H1 (cell line): ENCODE measurements around the gene CFAP54. TPM values are rescaled to one million over a fixed set of nuclear protein-coding genes. Genes with fewer than 3 reads are reported as not detected.

ENCODE experiments used
- CTBP2 ChIP-seq: IDR thresholded peaks from 2 replicates; pipeline ENCODE4 v1.7.0; 2011; ENCODE audit warnings: borderline replicate concordance, mild to moderate bottlenecking, moderate library complexity, mixed read lengths, low read length; ENCODE audit not compliant: insufficient read depth, insufficient read length
- EGR1 ChIP-seq: IDR thresholded peaks from 2 replicates; pipeline ENCODE4 v1.6.1; 2011; ENCODE audit warnings: low read depth, low read length, borderline replicate concordance
- HDAC2 ChIP-seq, 2 experiments: fragments of 300-600 bp in 1 of 2; sonication (generic) in 1 of 2; IDR thresholded peaks; 2 replicates each; pipeline ENCODE4 v1.6.1; 2011 to 2012; ENCODE audit warnings: low read depth in 2 of 2, low read length in 2 of 2, mild to moderate bottlenecking in 2 of 2, moderate library complexity in 2 of 2, borderline replicate concordance in 1 of 2, inconsistent platforms in 1 of 2
- HDAC6 ChIP-seq: IDR thresholded peaks from one replicate; pipeline ENCODE4 v1.7.1; 2012; ENCODE audit warnings: low read depth, mild to moderate bottlenecking, inconsistent platforms, low read length, moderate library complexity
- RAD21 ChIP-seq, 2 experiments: IDR thresholded peaks in 1 of 2; conservative IDR thresholded peaks in 1 of 2; 2 replicates each; pipeline ENCODE4 v1.6.1; 2011; ENCODE audit warnings: low read depth in 2 of 2, low read length in 2 of 2, improper control_type of control experiment in 1 of 2, inconsistent platforms in 1 of 2, mild to moderate bottlenecking in 1 of 2, moderate library complexity in 1 of 2
- RFX5 ChIP-seq: IDR thresholded peaks from 2 replicates; pipeline ENCODE4 v1.6.1; 2011; ENCODE audit warnings: low read depth, low read length, improper control_type of control experiment, borderline replicate concordance
- RNF2 ChIP-seq: fragments of 200-900, 300-1000 bp; sonication (generic); IDR thresholded peaks from 2 replicates; pipeline ENCODE4 v1.7.1; 2016; ENCODE audit warnings: borderline replicate concordance, low read depth, mild to moderate bottlenecking, antibody characterized with exemption, low read length; ENCODE audit not compliant: poor library complexity, severe bottlenecking; ENCODE audit errors: missing control alignments
- SIN3A ChIP-seq, 2 experiments: IDR thresholded peaks in 1 of 2; conservative IDR thresholded peaks in 1 of 2; 2 replicates each; pipeline ENCODE4 v1.6.1; 2011 to 2012; ENCODE audit warnings: low read length in 2 of 2, improper control_type of control experiment in 1 of 2, low read depth in 1 of 2, mild to moderate bottlenecking in 1 of 2
- TCF12 ChIP-seq: IDR thresholded peaks from 2 replicates; pipeline ENCODE4 v1.6.1; 2011; ENCODE audit warnings: low read depth, mild to moderate bottlenecking, low read length
- polyA plus RNA-seq, 7 experiments: library from polyadenylated mRNA; depleted of rRNA in 3 of 7; stranded (reverse) in 5 of 7; unstranded in 2 of 7; fragments of >200 nt in 5 of 7; fragments of 200-250 nt in 2 of 7; gene quantifications; 1 replicate in 5 of 7; 2 replicates in 1 of 7; 4 replicates in 1 of 7; pipeline versions ENCODE4 v1.2.1 to v1.2.3, GENCODE V29; 2011 to 2013; ENCODE audit warnings: missing spikeins in 2 of 7, mixed read lengths in 2 of 7
- total RNA-seq: library from RNA; stranded (reverse); fragmentation: NEBNext Ultra II Directional; extraction: Animal tissue kit (Norgen Biotek cat#: 25700); gene quantifications from 2 replicates; pipeline ENCODE4 v1.2.1, GENCODE V29; 2021
- TF ChIP-seq, protein P1 (sequence below): fragments of 300-600 bp; sonication (generic); IDR thresholded peaks from 2 replicates; pipeline ENCODE4 v1.7.1; 2012; ENCODE audit warnings: low read length, moderate library complexity, mild to moderate bottlenecking, inconsistent platforms; ENCODE audit not compliant: insufficient replicate concordance

The CFAP54 gene
- total and polyA plus RNA-seq, 2 of the 8 experiments (the other 6 are each of a cell fraction or from before 2014, with no cell fraction given), result 0.17 to 0.33 TPM

DNA sequence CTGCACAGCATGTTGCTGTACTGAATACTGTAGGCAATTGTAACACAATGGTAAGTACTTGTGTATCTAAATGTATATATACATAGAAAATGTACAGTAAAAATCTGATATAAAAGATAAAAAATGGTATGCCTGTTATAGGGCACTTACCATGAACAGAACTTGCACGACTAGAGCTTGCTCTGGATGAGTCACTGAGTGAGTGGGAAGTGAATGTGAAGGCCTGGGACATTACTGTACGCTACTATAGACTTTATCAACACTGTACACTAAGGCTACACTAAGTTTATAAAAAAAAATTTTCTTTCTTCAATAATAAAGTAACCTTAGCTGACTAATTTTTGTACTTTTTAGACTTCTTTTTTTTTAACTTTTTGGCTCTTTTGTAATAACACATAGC, 393.5 kb downstream of the CFAP54 start (continued):
- TF ChIP-seq, protein P1, sequence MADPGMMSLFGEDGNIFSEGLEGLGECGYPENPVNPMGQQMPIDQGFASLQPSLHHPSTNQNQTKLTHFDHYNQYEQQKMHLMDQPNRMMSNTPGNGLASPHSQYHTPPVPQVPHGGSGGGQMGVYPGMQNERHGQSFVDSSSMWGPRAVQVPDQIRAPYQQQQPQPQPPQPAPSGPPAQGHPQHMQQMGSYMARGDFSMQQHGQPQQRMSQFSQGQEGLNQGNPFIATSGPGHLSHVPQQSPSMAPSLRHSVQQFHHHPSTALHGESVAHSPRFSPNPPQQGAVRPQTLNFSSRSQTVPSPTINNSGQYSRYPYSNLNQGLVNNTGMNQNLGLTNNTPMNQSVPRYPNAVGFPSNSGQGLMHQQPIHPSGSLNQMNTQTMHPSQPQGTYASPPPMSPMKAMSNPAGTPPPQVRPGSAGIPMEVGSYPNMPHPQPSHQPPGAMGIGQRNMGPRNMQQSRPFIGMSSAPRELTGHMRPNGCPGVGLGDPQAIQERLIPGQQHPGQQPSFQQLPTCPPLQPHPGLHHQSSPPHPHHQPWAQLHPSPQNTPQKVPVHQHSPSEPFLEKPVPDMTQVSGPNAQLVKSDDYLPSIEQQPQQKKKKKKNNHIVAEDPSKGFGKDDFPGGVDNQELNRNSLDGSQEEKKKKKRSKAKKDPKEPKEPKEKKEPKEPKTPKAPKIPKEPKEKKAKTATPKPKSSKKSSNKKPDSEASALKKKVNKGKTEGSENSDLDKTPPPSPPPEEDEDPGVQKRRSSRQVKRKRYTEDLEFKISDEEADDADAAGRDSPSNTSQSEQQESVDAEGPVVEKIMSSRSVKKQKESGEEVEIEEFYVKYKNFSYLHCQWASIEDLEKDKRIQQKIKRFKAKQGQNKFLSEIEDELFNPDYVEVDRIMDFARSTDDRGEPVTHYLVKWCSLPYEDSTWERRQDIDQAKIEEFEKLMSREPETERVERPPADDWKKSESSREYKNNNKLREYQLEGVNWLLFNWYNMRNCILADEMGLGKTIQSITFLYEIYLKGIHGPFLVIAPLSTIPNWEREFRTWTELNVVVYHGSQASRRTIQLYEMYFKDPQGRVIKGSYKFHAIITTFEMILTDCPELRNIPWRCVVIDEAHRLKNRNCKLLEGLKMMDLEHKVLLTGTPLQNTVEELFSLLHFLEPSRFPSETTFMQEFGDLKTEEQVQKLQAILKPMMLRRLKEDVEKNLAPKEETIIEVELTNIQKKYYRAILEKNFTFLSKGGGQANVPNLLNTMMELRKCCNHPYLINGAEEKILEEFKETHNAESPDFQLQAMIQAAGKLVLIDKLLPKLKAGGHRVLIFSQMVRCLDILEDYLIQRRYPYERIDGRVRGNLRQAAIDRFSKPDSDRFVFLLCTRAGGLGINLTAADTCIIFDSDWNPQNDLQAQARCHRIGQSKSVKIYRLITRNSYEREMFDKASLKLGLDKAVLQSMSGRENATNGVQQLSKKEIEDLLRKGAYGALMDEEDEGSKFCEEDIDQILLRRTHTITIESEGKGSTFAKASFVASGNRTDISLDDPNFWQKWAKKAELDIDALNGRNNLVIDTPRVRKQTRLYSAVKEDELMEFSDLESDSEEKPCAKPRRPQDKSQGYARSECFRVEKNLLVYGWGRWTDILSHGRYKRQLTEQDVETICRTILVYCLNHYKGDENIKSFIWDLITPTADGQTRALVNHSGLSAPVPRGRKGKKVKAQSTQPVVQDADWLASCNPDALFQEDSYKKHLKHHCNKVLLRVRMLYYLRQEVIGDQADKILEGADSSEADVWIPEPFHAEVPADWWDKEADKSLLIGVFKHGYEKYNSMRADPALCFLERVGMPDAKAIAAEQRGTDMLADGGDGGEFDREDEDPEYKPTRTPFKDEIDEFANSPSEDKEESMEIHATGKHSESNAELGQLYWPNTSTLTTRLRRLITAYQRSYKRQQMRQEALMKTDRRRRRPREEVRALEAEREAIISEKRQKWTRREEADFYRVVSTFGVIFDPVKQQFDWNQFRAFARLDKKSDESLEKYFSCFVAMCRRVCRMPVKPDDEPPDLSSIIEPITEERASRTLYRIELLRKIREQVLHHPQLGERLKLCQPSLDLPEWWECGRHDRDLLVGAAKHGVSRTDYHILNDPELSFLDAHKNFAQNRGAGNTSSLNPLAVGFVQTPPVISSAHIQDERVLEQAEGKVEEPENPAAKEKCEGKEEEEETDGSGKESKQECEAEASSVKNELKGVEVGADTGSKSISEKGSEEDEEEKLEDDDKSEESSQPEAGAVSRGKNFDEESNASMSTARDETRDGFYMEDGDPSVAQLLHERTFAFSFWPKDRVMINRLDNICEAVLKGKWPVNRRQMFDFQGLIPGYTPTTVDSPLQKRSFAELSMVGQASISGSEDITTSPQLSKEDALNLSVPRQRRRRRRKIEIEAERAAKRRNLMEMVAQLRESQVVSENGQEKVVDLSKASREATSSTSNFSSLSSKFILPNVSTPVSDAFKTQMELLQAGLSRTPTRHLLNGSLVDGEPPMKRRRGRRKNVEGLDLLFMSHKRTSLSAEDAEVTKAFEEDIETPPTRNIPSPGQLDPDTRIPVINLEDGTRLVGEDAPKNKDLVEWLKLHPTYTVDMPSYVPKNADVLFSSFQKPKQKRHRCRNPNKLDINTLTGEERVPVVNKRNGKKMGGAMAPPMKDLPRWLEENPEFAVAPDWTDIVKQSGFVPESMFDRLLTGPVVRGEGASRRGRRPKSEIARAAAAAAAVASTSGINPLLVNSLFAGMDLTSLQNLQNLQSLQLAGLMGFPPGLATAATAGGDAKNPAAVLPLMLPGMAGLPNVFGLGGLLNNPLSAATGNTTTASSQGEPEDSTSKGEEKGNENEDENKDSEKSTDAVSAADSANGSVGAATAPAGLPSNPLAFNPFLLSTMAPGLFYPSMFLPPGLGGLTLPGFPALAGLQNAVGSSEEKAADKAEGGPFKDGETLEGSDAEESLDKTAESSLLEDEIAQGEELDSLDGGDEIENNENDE, result no peak
- TF ChIP-seq RAD21 (IDR thresholded peaks at IDR 0.05 in 1 of 2, conservative IDR thresholded peaks at IDR 0.05 in 1 of 2; ENCODE audit: low read depth in 2 of 2, low read length in 2 of 2), result no peak
- no peak for TF ChIP-seq RFX5
- no peak for TF ChIP-seq EGR1
- no peak for TF ChIP-seq HDAC2 (IDR thresholded peaks at IDR 0.05; ENCODE audit: borderline replicate concordance in 1 of 2, low read depth in 2 of 2, low read length in 2 of 2)
- no peak for TF ChIP-seq TCF12
- no peak for TF ChIP-seq RNF2
- TF ChIP-seq SIN3A (conservative IDR thresholded peaks at IDR 0.05 in 1 of 2, IDR thresholded peaks at IDR 0.05 in 1 of 2; ENCODE audit: low read depth in 1 of 2, low read length in 2 of 2), result no peak
- TF ChIP-seq HDAC6, result no peak
- no peak for TF ChIP-seq CTBP2
